NCI-H82 treated with DMSO at 0.1 percent for 48 hours (cell line): ENCODE data around the gene VMAC.
"Not testable (repeated sequence)": the region's sequence is repeated elsewhere in the genome, so short reads cannot be mapped to it uniquely, and the experiment has no call there.

Experiments
- DNase-seq: peaks from one replicate; lab custom pipeline; 2025; ENCODE audit not compliant: unreplicated experiment; lab: John Stamatoyannopoulos, UW

Gene VMAC

DNA sequence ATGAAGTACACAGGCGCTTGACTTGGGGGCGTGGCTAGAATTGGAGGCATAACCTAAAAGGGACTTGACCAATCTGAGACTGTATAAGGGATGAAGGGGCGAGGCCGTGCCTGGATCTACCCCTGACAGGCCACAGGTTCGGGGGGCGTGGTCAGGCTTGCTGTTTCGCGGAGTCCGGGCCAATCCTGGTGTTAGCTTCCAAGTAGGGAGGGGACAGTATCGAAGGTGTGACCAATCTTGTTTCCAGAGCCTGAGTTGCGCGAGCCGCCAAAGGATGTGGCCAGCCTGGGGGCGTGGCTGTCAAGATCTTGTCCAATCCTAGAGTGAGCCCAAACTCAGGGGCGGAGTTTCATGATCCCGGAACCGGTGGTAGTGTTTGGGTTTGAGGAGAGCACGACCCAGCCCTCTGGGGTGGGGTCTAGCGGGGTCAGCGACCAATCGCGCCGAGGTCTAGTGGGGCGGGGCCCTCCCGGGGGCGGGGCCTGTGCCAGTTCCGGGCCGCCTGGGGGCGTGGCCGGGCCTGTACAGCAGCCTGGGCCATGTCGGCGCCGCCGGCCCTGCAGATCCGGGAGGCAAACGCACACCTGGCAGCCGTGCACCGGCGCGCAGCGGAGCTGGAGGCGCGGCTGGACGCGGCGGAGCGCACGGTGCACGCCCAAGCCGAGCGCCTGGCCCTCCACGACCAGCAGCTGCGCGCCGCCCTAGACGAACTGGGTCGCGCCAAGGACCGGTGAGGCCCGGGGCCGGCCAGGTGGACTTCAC, at the start of gene VMAC:
VMAC (plus strand) TSS at position 521 of the 762 bp plus-strand sequence; CDS start at position 540, 19 bp downstream.
- DNase-seq = peak; percentile 100

DNA sequence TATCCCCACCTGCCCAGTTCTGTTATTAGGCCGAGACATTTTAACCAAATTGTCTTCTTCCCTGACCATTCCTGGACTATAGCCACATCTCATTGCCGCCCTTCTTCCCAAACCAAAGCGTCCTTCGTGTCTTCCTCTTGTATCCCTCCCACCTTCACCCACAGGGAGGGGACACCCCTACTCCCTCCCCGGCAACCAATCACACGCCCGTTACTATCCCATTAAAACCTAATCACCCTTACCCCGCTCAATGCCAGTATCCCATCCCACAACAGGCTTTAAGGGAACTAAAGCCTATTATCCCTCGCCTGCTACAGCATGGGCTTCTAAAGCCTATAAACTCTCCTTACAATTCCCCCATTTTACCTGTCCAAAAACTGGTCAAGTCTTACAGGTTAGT, 49.5 kb upstream of the VMAC start:
- DNase-seq = peak; percentile 79

GRCh38 chr19:5857203-5858081, 47.2 kb upstream of the VMAC start:
- no peak for DNase-seq

DNA sequence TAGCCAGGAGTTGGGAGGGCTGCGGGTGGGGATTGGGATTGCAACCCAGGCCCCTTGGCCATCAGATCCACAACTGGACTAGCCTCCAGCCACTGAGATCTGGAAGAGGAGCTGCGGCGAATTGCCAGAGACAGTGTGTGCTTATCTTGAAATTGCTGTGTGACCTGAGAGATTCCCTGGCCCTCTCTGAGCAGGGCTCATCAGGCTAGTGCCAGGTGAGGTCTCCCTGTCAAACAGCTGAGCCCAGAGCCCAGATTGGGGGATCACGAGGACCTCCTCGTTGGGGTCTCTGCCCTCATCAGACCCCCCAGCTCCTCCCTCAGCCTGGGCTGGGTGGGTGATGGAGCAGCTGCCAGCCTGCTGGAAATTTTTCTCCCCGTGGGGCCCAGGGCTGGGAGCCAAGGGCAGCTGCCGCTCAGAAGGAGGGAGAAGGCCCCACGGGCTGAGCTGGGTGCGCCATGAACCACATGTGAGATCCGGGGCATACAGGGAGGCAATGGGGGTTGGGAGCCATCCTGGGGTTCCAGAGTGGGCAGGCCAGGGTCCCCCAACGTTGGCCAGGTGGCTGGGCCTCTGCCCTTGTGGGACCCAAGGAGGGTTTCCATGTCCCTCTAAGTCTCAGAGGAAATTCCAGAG, 41.5 kb upstream of the VMAC start:
- no peak for DNase-seq

GRCh38 chr19:5864013-5864720, 40.5 kb upstream of the VMAC start:
- DNase-seq = no peak

GRCh38 chr19:5864725-5865486, 39.8 kb upstream of the VMAC start:
- no peak for DNase-seq

DNA sequence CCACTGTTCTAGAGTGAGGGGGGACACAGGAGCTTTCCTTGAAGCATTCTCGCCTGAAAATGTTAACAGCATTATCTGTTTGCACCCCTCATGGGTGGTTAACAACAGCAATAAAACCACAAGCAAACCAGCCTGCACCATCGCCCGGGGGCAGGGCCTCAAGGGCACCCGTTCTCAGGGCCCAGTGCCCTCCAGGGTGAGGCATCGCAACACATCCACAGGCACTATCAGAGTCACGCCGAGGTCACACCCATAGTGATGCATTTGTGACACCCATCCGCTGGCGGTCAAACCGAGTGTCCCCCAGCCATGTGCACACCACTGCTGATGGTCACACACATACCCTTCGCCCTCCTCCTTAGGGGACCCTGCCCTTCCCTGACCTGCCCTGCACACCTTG, 38.9 kb upstream of the VMAC start:
- DNase-seq = no peak

DNA sequence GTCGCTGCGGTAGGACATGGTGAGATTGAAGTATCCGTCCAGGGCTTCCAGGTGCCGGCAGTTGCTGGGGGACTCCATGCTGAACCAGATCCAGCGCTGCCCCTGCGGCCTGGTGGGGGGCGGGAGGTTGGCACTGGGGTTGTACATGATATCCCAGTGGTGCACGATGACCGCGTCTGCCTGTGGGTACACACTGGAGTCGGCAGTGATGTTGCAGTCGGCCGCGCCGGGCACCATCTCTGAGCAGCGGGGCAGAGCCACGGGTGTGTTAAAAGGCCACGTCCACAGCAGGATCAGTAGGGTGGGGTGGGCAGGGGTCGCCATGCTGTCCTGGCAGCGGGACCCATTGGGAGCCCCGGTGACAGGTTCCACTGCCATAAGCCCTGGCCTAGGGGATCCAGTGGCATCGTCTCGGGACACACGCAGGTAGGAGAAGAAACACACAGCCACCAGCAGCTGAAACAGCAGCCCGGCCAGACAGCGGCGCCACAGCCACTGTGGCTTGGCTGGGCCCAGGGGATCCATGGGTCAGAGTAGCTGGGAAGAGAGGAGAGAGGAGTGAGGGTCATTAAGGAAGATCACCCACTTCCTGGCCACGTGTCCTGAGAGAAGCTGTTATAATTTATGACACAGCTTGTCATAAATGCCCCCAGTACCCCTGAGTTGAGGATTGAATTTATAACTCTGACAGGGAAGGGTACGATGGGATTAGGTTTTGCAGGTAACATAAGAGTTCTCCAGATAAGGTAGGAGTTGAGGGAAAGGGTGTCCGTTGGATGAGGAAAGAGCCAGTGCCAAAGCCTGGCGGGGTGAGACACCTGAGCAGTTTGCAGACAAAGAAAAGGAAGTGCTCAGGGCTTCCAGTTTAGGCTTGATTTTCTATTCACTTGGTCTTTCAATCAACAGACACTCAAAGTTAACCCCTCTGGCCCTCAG, 37.2 kb upstream of the VMAC start:
- DNase-seq = no peak

GRCh38 chr19:5870986-5871394, 33.7 kb upstream of the VMAC start:
- DNase-seq = no peak

- DNase-seq = no peak
These were observed 31.0 kb upstream of the VMAC start for GRCh38 chr19:5873617-5874199.

DNA sequence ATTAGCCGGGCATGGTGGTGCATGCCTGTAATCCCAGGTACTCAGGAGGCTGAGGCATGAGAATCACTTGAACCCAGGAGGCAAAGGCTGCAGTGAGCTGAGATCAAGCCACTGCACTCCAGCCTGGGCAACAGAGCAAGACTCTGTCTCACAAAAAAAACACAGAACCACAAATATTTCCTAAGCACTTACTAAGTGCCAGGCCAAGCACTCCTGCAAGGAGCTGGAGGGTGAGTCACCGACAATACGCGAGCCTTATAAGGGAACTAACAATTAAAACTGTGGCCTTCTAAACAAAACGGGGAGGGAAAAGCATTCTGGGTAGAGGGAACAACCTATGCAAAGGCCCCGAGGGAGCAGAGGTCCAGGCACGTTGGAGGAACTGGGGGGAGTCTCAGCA, 30.2 kb upstream of the VMAC start:
- not testable (repeated sequence) for DNase-seq

GRCh38 chr19:5877427-5877826, 27.2 kb upstream of the VMAC start:
- no peak for DNase-seq

GRCh38 chr19:5877882-5878281, 26.8 kb upstream of the VMAC start:
- no peak for DNase-seq

DNA sequence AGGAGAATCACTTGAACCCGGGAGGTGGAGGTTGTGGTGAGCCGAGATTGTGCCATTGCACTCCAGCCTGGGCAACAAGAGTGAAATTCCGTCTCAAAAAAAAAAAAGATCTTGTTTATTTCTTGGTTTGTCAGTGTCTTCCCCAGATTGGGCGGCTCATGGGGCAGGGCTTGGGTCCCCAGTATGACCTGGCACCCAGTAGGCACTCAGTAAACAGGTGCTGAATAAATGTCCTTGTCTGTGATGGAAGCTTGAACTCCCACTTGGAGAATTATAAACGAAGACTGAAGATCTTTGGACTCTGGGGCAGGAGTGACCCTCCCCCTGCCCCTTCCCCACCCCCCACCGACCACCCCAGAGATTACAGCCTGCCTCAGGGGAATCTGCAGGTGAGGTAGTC, 24.5 kb upstream of the VMAC start:
- no peak for DNase-seq

DNA sequence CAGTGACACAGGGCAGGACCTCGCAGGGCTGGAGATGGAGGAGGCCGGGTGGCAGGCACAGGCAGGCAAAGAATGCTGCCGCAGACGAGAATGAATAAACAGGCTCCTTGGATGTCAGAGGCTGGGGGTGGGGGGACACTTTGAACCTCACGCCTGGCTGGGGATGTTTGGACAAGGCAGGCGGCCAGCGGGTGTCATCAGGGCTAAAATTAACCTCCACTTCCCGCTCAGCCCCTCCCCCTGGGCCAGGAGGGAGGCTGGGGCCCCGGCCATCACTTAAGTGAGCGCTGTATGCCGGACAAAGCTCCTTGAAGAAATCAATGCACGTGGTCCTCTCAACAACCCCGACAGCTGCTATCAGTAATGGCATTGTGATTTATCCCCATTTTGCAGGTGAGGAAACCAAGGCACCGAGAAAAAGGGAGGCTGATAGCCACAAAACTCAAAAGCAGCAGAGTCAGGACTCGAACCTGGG, 24.0 kb upstream of the VMAC start:
- DNase-seq = no peak

- no peak for DNase-seq
These were observed 23.0 kb upstream of the VMAC start for GRCh38 chr19:5881543-5882299.

- no peak for DNase-seq
These were observed 22.2 kb upstream of the VMAC start for GRCh38 chr19:5882421-5882968.
